RWPE2 (cell line): ENCODE results near the gene CD8A.

Experiments used
- ATAC-seq: fragments of 200-7000 bp; cut with Tn5 transposase; 3 replicates; pipeline ENCODE4 v1.9.1; 2021; ENCODE audit warnings: low read depth
- DNase-seq: peaks from one replicate; pipeline ENCODE4 v3.0.0-alpha.2; 2020; ENCODE audit warnings: low spot score
- H3K27ac ChIP-seq: fragments of 450-650 bp; 2 replicates; pipeline ENCODE4 v1.5.1; 2017; ENCODE audit warnings: mild to moderate bottlenecking; ENCODE audit not compliant: poor library complexity, severe bottlenecking
- H3K27me3 ChIP-seq: fragments of 250-450 bp; sonication (Bioruptor Pico); 2 replicates; pipeline ENCODE4 v1.5.1; 2021; ENCODE audit warnings: mild to moderate bottlenecking, moderate library complexity; ENCODE audit not compliant: insufficient read depth, poor library complexity, severe bottlenecking
- H3K36me3 ChIP-seq: fragments of 250-450 bp; sonication (Bioruptor Pico); 2 replicates; pipeline ENCODE4 v1.5.1; 2020; ENCODE audit warnings: low read depth, mild to moderate bottlenecking, moderate library complexity
- H3K4me1 ChIP-seq: fragments of 250-450 bp; sonication (Bioruptor Pico); 2 replicates; pipeline ENCODE4 v1.5.1; 2021; ENCODE audit warnings: mild to moderate bottlenecking, moderate library complexity; ENCODE audit not compliant: insufficient read depth, poor library complexity, severe bottlenecking
- H3K4me3 ChIP-seq: fragments of 250-450 bp; sonication (Bioruptor Pico); 2 replicates; pipeline ENCODE4 v1.5.1; 2021; ENCODE audit warnings: mild to moderate bottlenecking, moderate library complexity; ENCODE audit not compliant: severe bottlenecking
- H3K9me3 ChIP-seq: fragments of 250-450 bp; sonication (Bioruptor Pico); 2 replicates; pipeline ENCODE4 v1.5.1; 2021; ENCODE audit warnings: mild to moderate bottlenecking, moderate library complexity; ENCODE audit not compliant: severe bottlenecking
- CTCF ChIP-seq: fragments of 450-650 bp; IDR thresholded peaks from one replicate; pipeline ENCODE4 v1.5.1; 2017; ENCODE audit warnings: mild to moderate bottlenecking, moderate library complexity; ENCODE audit not compliant: poor library complexity, severe bottlenecking

Gene CD8A

GRCh38 chr2:86794861-86795260, 4.1 kb upstream of the CD8A start:
- no peak overlapping the region for H3K27ac ChIP-seq
- H3K36me3 ChIP-seq: no peaks in the 10 kb centered on the region
- no peak for TF ChIP-seq CTCF
- no peak for ATAC-seq
- no peak overlapping the region for H3K4me3 ChIP-seq
- H3K27me3 ChIP-seq: peaks cover 24% of the 10 kb centered on the region
- DNase-seq: no peak
- H3K9me3 ChIP-seq: no peaks in the 10 kb centered on the region
- H3K4me1 ChIP-seq: no peaks in the 10 kb centered on the region

GRCh38 chr2:86793752-86794151, 3.0 kb upstream of the CD8A start:
- no peaks in the 10 kb centered on the region for H3K36me3 ChIP-seq
- H3K27ac ChIP-seq: no peak overlapping the region
- H3K4me3 ChIP-seq: no peak overlapping the region
- no peaks in the 10 kb centered on the region for H3K9me3 ChIP-seq
- no peak for ATAC-seq
- peaks cover 35% of the 10 kb centered on the region for H3K27me3 ChIP-seq
- no peaks in the 10 kb centered on the region for H3K4me1 ChIP-seq
- no peak for DNase-seq
- TF ChIP-seq CTCF: no peak

- DNase-seq (no peak), ATAC-seq (no peak)
- no peaks in the 10 kb centered on the region for H3K9me3 ChIP-seq
- no peak overlapping the region for H3K27ac ChIP-seq
- H3K4me1 ChIP-seq: no peaks in the 10 kb centered on the region
- peaks cover 51% of the 10 kb centered on the region for H3K27me3 ChIP-seq
- no peaks in the 10 kb centered on the region for H3K36me3 ChIP-seq
- no peak overlapping the region for H3K4me3 ChIP-seq
- TF ChIP-seq CTCF: no peak
These were observed 860 bp upstream of the CD8A start for GRCh38 chr2:86791573-86791972.

- ATAC-seq: peak; percentile 40; the same call in 2 of the 3 replicates
- H3K4me1 ChIP-seq: no peaks in the 10 kb centered on the region
- H3K4me3 ChIP-seq: no peak overlapping the region
- no peaks in the 10 kb centered on the region for H3K9me3 ChIP-seq
- no peak for DNase-seq
- TF ChIP-seq CTCF: no peak
- no peaks in the 10 kb centered on the region for H3K36me3 ChIP-seq
- H3K27ac ChIP-seq: no peak overlapping the region
- peaks cover 51% of the 10 kb centered on the region for H3K27me3 ChIP-seq
These were observed 508 bp downstream of the CD8A start for GRCh38 chr2:86790134-86790675.

- H3K27me3 ChIP-seq: peaks cover 51% of the 10 kb centered on the region
- H3K4me3 ChIP-seq: no peak overlapping the region
- H3K36me3 ChIP-seq: no peaks in the 10 kb centered on the region
- ATAC-seq (no peak), DNase-seq (no peak)
- no peak for TF ChIP-seq CTCF
- no peaks in the 10 kb centered on the region for H3K9me3 ChIP-seq
- no peak overlapping the region for H3K27ac ChIP-seq
- no peaks in the 10 kb centered on the region for H3K4me1 ChIP-seq
These were observed 1.0 kb downstream of the CD8A start for GRCh38 chr2:86789687-86790133.
